Stimulated activated CD4-positive, alpha-beta T cell treated with anti-CD3 and anti-CD28 coated beads, Interleukin-2, amount 100 ng/mL, for 4 hours (primary cell): ENCODE data around the gene GABRR3.

Experiments used
- DNase-seq: peaks from one replicate; pipeline ENCODE4 v3.0.0-alpha.2; 2020; ENCODE audit warnings: low read depth

Gene GABRR3

GRCh38 chr3:97957617-97958311 is 77.4 kb downstream of the GABRR3 start:
- DNase-seq = no peak

- DNase-seq = no peak
These were observed 79.1 kb downstream of the GABRR3 start for GRCh38 chr3:97956051-97956450.

GRCh38 chr3:97954228-97954827 is 80.8 kb downstream of the GABRR3 start:
- no peak for DNase-seq

- DNase-seq = no peak
These were observed 82.2 kb downstream of the GABRR3 start for GRCh38 chr3:97952872-97953271.

GRCh38 chr3:97952280-97952679 is 82.8 kb downstream of the GABRR3 start:
- DNase-seq = no peak

GRCh38 chr3:97950360-97950759 is 84.8 kb downstream of the GABRR3 start:
- no peak for DNase-seq

- DNase-seq = no peak
These were observed 85.4 kb downstream of the GABRR3 start for GRCh38 chr3:97949743-97950142.

GRCh38 chr3:97949110-97949485 is 86.0 kb downstream of the GABRR3 start:
- DNase-seq = no peak

GRCh38 chr3:97948351-97949109 is 86.6 kb downstream of the GABRR3 start:
- DNase-seq = no peak

GRCh38 chr3:97942801-97943546 is 92.1 kb downstream of the GABRR3 start:
- no peak for DNase-seq

GRCh38 chr3:97940034-97940433 is 95.1 kb downstream of the GABRR3 start:
- DNase-seq = no peak

GRCh38 chr3:97939401-97939800 is 95.7 kb downstream of the GABRR3 start:
- no peak for DNase-seq

GRCh38 chr3:97938444-97938843 is 96.7 kb downstream of the GABRR3 start:
- DNase-seq = no peak

GRCh38 chr3:97937205-97937604 is 97.9 kb downstream of the GABRR3 start:
- DNase-seq = no peak

GRCh38 chr3:97935842-97936241 is 99.3 kb downstream of the GABRR3 start:
- no peak for DNase-seq
